ENCODE data around the gene PTK7.
"Not testable (repeated sequence)": the region's sequence is repeated elsewhere in the genome, so short reads cannot be mapped to it uniquely, and the experiment has no call there.

The PTK7 gene

DNA sequence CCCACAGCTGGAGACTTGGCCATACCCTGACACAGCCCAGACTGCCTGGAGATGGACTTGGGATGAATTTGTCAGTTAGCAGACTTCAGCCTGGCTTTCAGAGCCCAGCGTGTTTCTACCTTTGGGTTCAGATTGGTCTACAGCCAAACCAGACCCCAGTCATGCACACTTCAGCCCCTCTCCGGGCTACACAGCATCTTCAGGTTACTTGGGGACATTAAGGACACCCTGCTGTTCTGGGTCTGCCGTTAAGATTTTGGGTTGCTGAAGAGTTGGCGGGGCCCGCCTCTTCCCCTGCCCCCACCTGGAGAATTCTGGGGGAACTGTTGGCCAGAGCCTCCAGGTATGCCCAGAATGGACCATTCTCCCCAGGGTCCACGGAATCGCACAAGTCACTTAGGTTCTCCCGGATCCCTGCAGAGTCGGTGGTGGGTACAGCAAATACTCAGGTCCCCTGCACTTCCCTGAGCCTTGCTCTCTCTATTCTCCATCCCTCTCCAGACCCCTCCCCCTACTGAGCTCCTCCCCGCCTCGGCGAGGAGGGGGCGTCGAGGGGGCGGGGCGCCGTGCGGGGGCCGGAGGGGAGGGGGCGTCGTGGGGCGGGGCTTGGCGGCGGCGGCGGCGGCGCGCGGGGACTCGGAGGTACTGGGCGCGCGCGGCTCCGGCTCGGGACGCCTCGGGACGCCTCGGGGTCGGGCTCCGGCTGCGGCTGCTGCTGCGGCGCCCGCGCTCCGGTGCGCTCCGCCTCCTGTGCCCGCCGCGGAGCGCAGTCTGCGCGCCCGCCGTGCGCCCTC, at the start of gene PTK7:
Gene PTK7, plus strand, starts transcription at position 645 of the 794 bp plus-strand sequence. CDS start 175 bp downstream, outside the sequence.
- no peak for FAIRE-seq

DNA sequence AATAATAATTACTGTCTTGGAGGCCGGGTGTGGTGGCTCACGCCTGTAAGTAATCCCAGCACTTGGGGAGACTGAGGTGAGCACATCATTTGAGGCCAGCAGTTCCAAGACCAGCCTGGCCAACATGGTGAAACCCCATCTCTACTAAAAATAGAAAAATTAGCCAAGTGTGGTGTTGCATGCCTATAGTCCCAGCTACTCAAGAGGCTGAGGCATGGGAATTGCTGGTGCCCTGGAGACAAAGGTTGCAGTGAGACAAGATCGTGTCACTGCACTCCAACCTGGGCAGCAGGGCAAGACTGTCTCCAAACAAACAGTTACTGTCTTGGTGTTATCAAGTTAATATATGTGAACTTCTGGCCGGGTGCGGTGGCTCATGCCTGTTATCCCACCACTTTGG, 49.7 kb upstream of the PTK7 start:
- no peak for FAIRE-seq

- no peak for FAIRE-seq
Observed at GRCh38 chr6:43029120-43029519, 47.0 kb upstream of the PTK7 start.

GRCh38 chr6:43032326-43032725, 43.8 kb upstream of the PTK7 start:
- no peak for FAIRE-seq

DNA sequence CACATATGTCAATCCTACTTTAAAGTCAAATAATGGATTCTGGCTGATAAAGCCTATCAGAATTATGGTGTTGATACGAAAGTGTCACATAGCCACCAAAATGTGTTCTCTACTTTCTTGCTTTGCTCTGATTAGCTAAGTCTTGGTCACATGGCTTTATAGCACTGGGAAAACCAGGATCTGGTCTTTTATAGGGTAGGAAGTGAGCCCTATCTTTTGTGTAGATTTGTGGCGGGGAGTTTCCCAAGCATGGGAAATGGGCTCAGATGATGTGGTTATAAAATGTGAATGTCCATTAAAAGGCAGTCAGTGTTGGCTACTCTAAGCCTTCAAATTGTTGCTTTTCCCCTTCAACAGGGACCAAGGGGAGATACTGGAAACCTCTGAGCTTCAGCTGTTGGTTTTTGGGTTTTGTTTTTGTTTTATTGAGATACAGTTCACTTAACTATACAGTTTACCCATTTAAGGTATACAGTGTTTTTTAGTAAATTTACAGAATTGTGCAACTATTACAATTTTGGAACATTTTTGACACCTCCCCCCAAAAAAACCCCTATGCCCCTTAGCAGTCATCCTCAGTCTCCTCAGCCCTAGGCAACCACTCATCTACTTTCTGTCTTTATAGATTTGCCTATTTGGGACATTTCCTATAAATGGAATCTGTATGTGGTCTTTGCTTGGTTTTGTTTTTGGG, 42.5 kb upstream of the PTK7 start:
- no peak for FAIRE-seq

DNA sequence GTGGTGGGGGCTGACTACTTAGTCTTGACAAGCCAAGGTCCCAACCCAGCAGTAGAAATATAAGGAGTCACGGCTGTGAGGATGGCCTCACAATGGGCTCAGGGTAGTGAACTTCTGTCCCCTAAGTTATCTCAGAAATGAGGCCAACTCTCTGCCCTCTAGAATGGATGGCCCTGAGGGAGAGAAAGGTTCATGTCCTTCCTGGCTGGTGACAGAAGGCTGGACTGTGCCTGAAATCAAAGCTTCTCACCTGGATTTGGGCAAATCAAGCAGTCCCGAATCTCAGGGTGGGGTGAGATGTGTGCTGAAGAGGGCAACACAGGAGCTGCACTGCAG, 42.0 kb upstream of the PTK7 start:
- FAIRE-seq, result no peak

- no peak for FAIRE-seq
Observed at GRCh38 chr6:43035495-43036194, 40.5 kb upstream of the PTK7 start.

- no peak for FAIRE-seq
Observed at GRCh38 chr6:43036712-43037111, 39.4 kb upstream of the PTK7 start.

GRCh38 chr6:43037197-43037596, 38.9 kb upstream of the PTK7 start:
- FAIRE-seq, result no peak

DNA sequence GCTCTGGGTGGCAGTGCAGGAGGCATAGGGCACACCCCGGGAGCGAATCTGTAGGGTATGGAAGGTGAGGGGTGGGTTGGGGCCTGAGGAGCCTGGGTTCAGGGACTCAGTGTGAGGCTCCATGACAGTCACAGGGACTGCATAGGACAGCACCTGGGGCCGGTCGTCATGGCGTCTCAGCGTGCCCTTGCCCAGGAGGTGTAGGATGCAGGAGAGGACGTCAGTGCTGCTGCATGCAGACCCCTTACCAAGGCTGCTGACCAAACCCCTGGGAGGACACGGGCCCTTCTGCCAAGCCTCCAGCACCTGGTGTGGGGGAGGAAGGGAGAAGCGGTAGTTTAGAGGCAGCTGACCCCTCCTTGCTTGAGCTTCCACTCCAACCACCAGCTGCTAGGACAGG, 38.4 kb upstream of the PTK7 start:
- no peak for FAIRE-seq

- FAIRE-seq, result no peak
Observed at GRCh38 chr6:43038727-43039126, 37.4 kb upstream of the PTK7 start.

DNA sequence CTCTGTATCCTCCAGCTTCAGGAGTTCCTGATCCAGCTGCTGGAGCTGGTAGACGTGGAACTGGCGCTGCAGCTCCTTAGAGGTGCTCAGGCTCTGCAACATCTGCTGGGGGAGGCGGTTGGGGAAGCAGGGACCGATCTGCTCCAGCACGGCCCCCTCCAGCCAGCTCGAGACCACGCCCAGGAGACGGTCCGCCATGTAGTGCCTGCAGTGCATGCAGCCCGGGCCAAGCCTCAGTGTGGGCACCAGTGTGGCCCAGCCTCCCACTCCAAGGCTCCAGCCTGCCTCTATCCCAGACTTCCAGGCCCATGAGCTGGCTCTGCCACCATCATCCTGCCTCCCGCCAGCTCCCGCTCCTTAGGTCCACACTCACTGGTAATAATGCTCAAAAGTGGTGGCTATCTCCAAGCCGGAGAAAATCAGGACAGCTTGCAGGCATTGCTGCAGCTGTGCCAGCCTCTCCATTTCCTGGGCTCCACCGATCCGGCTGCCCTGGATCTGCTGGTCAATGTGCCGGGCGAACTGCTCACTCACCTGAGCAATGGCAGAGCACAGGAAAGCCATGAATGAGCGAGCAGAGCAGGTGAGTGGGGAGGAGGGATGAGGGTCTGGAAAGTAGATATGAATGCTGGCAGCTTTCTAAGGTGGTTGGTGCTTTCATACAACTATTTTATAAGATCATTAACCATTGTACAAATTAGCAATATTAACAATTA, 35.4 kb upstream of the PTK7 start:
- no peak for FAIRE-seq

GRCh38 chr6:43041475-43041874, 34.6 kb upstream of the PTK7 start:
- FAIRE-seq, result not testable (repeated sequence)

DNA sequence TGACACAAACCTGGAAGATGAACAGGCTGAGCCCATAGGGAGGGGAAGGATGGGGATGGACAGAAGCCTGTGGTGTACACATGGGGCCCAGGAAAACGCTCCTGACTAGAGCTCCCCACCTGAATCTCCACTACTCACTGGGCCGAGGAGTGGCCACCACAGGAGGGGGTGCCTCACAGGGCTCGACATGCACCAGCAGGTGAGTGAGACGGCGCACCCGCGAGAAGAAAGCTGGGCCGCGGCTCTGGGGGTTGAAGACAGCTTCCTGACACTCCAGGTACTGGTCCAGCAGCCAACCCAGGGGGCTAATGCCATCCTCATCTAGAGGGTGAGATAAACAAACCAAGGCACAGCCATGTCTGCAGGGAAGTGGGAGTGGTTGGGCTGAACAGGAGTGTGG, 32.8 kb upstream of the PTK7 start:
- no peak for FAIRE-seq

DNA sequence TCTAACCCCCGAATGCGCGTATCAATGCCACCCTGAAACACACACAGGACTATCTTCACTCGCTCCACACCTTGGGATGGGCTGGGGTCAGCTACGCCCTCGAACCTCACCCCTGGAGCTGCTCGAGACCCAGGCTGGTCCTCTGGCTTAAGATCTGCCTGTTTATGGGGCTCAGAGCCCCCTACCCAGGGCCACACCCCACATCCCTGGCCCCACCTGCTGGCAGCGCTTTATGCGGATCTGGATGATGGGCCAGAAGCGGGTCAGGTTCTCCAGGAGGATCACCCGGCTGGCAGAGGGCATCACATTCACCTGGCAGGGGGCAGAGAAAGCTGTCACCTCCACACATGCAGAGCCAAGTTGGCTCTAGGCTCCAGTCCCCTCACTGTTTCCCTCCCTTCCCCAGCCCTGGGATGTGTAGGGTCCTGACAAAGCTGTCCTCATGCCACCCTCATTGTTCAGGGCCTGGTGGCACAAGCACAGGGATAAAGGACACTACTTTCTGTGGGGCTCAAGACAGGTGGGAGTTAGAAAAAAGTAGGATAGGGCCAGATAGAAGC, 30.7 kb upstream of the PTK7 start:
- no peak for FAIRE-seq

GRCh38 chr6:43047998-43048397, 28.1 kb upstream of the PTK7 start:
- no peak for FAIRE-seq

GRCh38 chr6:43050981-43051380, 25.1 kb upstream of the PTK7 start:
- FAIRE-seq, result no peak

DNA sequence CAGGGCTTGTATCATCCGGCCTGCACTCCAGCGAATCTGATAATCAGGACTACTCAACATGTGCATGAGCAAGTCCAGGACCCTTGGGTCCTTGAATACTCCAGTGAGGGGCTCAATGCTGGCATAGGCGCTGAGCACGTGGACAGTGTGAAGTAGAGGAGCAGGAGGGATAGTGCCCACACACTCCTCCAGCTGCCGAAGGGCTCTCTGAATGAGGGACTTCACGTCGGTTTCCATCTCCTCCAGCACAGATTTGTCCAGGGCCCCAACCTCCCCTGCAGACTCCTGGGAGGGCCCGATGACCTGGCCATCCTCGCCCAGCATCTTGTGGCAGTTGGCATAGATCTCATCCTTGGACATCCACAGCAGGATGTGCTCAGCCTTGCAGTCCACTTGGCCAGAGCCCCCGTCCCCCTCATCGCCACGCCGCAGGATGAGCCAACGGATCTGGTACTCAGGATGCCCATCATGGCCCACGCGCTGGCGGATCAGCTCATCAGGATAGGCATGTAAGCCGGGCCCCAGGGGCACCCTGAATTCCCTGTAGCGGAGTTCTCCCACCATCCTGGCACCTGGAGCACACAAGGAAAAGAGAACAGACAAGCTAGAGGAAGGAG, 23.8 kb upstream of the PTK7 start:
- FAIRE-seq, result no peak

DNA sequence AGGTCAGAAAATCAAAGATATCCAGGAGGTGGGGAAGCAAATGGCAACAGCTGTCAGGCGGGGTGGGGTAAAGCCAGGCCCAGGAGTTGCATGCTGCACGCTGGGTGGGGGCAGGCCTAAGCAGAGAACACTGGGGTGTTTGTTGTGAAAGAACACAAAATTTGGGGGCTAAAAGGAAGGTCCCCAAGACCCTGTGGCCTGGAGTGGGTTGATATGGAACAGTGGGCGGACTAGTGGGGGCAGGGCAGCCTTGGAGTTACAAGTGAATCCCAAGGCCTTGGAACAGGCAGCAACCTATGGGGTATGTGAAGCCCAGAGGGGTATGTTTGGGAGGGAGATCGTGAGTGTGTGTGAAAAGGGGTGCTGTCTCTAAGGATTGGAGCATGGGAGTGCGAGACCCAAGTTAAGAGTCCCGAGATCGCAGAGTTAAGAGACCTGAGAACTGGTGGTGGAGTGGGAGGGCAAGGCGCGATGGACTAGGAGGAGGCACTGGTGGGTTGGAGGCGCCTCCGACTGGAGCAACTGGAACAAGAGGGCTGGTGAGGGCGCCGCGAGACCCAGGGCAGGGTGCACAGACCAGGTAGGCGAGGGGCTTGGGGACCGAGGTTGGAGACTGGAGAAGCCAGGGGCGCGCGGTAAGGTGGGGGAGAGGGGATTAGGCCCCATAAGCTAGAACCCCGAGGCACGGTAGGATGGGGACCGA, 23.1 kb upstream of the PTK7 start:
- FAIRE-seq, result no peak

DNA sequence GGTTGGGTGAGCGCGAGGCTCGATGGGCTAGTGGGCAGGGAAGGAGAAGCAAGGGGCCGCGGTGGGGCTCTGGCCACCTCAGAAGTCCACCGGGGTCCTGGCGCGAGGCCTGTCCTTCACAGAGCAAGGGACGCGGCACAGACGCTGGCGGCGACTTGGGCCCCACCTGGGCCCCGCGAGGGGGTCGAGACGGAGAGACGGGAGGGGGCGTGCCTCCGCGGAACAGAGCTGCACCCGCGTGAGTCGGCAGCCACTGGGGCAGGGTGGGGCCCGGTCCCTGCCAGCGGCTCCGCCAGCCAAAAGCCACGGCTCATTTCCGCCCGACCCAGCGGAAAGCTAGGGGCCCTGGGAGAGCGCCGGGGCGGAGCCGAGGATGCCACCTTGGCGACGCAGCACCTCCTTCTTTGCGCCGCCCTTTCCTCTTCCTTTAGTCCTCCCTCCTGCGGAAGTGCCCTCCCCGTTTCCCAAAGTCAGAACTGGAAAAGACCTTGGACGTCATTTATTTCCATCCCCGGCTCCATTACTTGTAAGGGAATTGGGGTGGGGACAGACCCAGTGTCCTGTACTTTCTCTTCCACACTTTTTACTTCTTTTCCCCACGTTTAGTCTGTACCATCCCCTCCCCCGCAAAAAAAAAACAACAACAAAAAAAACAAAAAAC, 22.4 kb upstream of the PTK7 start, which contains the start of gene CUL7:
Gene CUL7, minus strand, starts transcription at position 307 of the 661 bp plus-strand sequence. CDS start 1,063 bp downstream, outside the sequence.
- peak; percentile 96 for FAIRE-seq

Data from G401.6 (cell line).